ENCODE results near the gene C17orf58. TPM values are rescaled to one million over a fixed set of nuclear protein-coding genes. Genes with fewer than 3 reads are reported as not detected.
A peak's percentile ranks its signal among the peaks of the same experiment; 100 is the strongest.

C17orf58 gene
- total RNA-seq, 1 experiment from 2014 or later, result 24.2 TPM

- no peak for DNase-seq (ENCODE audit: low spot score)
These were observed 36.8 kb downstream of the C17orf58 start for GRCh38 chr17:67959510-67959909.

DNA sequence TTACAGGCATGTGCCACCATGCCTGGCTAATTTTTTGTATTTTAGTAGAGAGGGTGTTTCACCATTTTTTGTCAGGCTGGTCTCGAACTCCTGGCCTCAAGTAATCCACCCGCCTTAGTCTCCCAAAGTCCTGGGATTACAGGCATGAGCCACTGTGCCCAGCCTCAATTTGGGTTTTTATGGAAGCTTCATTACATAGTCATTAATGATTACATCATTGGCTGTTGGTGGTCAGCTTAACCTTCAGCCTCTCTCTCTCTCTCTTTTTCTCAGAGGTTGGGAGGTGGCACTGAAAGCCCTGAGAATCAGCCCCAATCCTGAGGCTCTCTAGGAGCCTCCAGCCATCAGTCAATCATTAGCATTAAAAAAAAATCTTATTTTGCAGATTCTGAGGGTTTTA lies 45.3 kb downstream of the C17orf58 start:
- DNase-seq (ENCODE audit: low spot score), result no peak

DNA sequence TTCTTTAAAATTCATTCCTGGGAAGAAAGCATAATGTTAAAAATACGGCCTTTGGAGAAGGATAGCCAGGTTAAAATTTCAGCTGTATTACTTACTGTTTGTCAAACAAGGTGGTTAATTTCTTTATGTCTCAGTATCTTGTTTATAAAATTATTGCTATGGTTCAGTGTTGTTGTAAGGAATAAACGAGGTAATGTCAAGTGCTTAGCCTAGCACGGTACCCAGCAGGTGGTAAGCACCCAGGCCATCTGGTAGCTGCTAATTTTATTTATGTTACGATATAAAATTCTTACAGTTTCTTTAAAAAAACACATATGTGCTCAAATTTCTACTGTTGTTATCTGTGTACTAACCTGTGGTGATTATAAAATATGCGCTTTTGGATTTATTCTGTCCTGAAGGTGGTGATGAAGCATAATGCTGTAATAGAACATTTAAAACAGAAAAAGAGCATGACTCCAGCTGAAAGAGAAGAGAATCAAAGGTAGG lies 48.9 kb downstream of the C17orf58 start:
- DNase-seq (ENCODE audit: low spot score), result no peak

DNA sequence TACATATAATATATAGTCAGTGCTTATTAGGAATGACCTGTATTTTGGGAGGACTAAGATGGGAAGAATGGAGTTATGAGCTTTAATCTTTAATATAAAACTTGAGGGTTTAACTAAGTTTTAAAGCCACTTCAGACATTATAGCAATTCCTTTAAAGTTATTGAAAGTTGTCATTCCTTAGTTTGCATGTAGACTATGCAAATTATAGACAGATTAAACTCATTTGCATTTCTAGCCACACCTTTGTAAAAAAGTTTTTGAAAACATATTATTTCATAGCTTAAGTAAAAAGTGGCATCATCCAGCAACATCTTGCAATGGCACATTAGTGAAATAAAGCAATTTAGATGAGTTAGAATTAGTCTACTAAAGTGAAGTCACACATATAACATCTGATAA lies 49.8 kb downstream of the C17orf58 start:
- DNase-seq (ENCODE audit: low spot score), result no peak

DNA sequence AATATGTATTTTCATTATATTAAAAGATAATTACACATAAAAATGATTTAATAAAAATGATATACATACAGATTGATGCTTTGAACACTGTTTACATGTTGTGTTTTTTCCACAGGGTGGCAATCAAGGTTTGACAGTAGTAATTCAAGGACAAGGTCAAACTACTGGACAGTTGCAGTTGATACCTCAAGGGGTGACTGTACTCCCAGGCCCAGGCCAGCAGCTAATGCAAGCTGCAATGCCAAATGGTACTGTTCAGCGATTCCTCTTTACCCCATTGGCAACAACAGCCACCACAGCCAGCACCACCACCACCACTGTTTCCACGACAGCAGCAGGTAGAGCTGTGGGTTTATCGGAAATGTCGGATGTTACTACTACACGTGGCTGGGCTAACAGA lies 52.2 kb downstream of the C17orf58 start:
- no peak for DNase-seq (ENCODE audit: low spot score)

DNA sequence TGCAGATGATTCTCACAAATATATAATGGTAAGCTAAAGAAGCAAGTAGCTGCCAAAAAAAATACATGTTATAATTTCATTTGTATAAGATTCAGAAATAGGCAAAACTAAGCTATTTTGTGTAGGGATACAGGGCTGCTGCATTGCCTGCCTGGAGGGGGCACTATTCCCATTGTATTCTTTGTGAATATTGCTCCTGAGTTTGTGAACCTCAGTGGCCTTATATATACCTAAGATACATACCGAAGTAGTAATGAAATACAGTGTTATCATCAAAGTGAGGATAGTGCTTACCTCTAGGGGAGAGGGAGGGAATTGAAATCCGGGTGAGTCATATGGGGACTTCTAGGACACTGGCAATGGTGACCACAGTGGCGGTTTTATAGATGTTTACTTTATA lies 53.5 kb downstream of the C17orf58 start:
- peak; percentile 21 for DNase-seq (ENCODE audit: low spot score)

Other genes starting within 250 kb of the C17orf58 start
- 30.8 and 36.9 TPM in 2 replicates for gene BPTF, start 171.0 kb downstream of the C17orf58 start, total RNA-seq (2014; rRNA removed; shearing (Covaris generic))
- gene KPNA2, start 39.3 kb upstream of the C17orf58 start, total RNA-seq (2014; rRNA removed; shearing (Covaris generic)), result 358 and 473 TPM in 2 replicates